H1 (cell line): ENCODE measurements around the gene GP1BB. TPM values are rescaled to one million over a fixed set of nuclear protein-coding genes. Genes with fewer than 3 reads are reported as not detected.
A peak's percentile ranks its signal among the peaks of the same experiment; 100 is the strongest.

Experiments used
- CTCF ChIA-PET: fragments of 300-600 bp; sonication (Branson Sonifier 250); formaldehyde crosslinking; loops from one replicate; lab custom pipeline; 2021; ENCODE audit not compliant: partially characterized antibody; lab: Charles Lee
- POLR2A ChIA-PET: fragments of 300-600 bp; sonication (Branson Sonifier 250); formaldehyde crosslinking; loops from one replicate; lab custom pipeline; 2021; ENCODE audit warnings: inconsistent platforms; ENCODE audit not compliant: partially characterized antibody; lab: Charles Lee
- DNase-seq, 2 experiments: peaks; one replicate each; pipeline versions ENCODE4 v3.0.0 to v3.0.0-alpha.2; 2010 to 2022; ENCODE audit warnings: low spot score in 2 of 2, low read depth in 1 of 2, mixed read lengths in 1 of 2
- FAIRE-seq: peaks from 2 replicates; lab custom pipeline; 2011; peaks lifted over from hg19 to GRCh38; lab: Jason Lieb, UNC
- H2AFZ ChIP-seq: 2 replicates; pipeline ENCODE4 v1.8.1; 2012; ENCODE audit warnings: low read length, inconsistent platforms
- H2AK5ac ChIP-seq: 2 replicates; pipeline ENCODE4 v1.6.1; 2013; ENCODE audit warnings: low read depth, low read length
- H2BK120ac ChIP-seq: replicated peaks from 2 replicates; pipeline ENCODE3; 2013; ENCODE audit warnings: low read depth, low read length, inconsistent platforms
- H2BK12ac ChIP-seq: 2 replicates; pipeline ENCODE4 v1.6.1; 2013; ENCODE audit warnings: low read depth, low read length
- H2BK15ac ChIP-seq: 2 replicates; pipeline ENCODE4 v1.6.1; 2013; ENCODE audit warnings: low read length
- H2BK20ac ChIP-seq: 2 replicates; pipeline ENCODE4 v1.6.1; 2013; ENCODE audit warnings: low read length
- H2BK5ac ChIP-seq: 2 replicates; pipeline ENCODE4 v1.6.1; 2013; ENCODE audit warnings: low read depth, low read length
- H3K14ac ChIP-seq: 2 replicates; pipeline ENCODE4 v1.6.1; 2013; ENCODE audit warnings: inconsistent platforms; ENCODE audit not compliant: insufficient read length
- H3K18ac ChIP-seq: 2 replicates; pipeline ENCODE4 v1.6.1; 2013; ENCODE audit warnings: low read length; ENCODE audit errors: extremely low read depth
- H3K23ac ChIP-seq: 2 replicates; pipeline ENCODE4 v1.6.1; 2013; ENCODE audit warnings: inconsistent platforms; ENCODE audit not compliant: insufficient read length
- H3K23me2 ChIP-seq: 2 replicates; pipeline ENCODE4 v1.6.1; 2013; ENCODE audit warnings: low read depth, low read length
- H3K27ac ChIP-seq: 2 replicates; pipeline ENCODE4 v1.6.1; 2011; ENCODE audit warnings: low read depth, low read length, inconsistent platforms
- H3K27me3 ChIP-seq, 4 experiments: replicated peaks in 1 of 4; 1 replicate in 1 of 4; 2 replicates in 3 of 4; pipeline versions ENCODE4 v1.6.1 to v1.8.1; 2011 to 2013; ENCODE audit warnings: low read length in 3 of 4, mild to moderate bottlenecking in 3 of 4, inconsistent platforms in 2 of 4, mixed read lengths in 2 of 4, moderate library complexity in 1 of 4; ENCODE audit not compliant: control insufficient read depth in 3 of 4, insufficient read depth in 3 of 4; ENCODE audit errors: extremely low read depth in 1 of 4
- H3K36me3 ChIP-seq, 4 experiments: 2 replicates each; pipeline versions ENCODE4 v1.6.1 to v1.8.1; 2011 to 2013; ENCODE audit warnings: mild to moderate bottlenecking in 4 of 4, low read length in 3 of 4, moderate library complexity in 2 of 4, control low read depth in 1 of 4, inconsistent platforms in 1 of 4; ENCODE audit not compliant: insufficient read depth in 4 of 4, control insufficient read depth in 2 of 4
- H3K4ac ChIP-seq: replicated peaks from 2 replicates; pipeline ENCODE3; 2013; ENCODE audit warnings: low read length, low read depth, mixed read lengths, inconsistent platforms; ENCODE audit not compliant: insufficient read length
- H3K4me1 ChIP-seq, 4 experiments: replicated peaks in 1 of 4; 1 replicate in 1 of 4; 2 replicates in 3 of 4; pipeline versions ENCODE4 v1.6.1 to v1.8.1; 2011 to 2013; ENCODE audit warnings: low read length in 3 of 4, inconsistent platforms in 2 of 4, mixed read lengths in 1 of 4; ENCODE audit not compliant: insufficient read depth in 4 of 4, control insufficient read depth in 3 of 4
- H3K4me2 ChIP-seq, 2 experiments: 2 replicates each; pipeline versions ENCODE4 v1.6.1 to v1.8.1; 2011 to 2013; ENCODE audit warnings: low read depth in 2 of 2, low read length in 2 of 2, control low read depth in 1 of 2, inconsistent platforms in 1 of 2, mild to moderate bottlenecking in 1 of 2; ENCODE audit not compliant: insufficient read depth in 1 of 2
- H3K4me3 ChIP-seq, 4 experiments: fragments of 200-600, 300-600 bp in 1 of 4; sonication (generic), shearing (Covaris generic), sonication (Bioruptor Twin) in 1 of 4; 2 replicates each; pipeline versions ENCODE4 v1.5.1 to v1.8.1; 2011 to 2016; ENCODE audit warnings: low read length in 4 of 4, low read depth in 3 of 4, control low read depth in 2 of 4, inconsistent platforms in 2 of 4, mild to moderate bottlenecking in 2 of 4, mixed read lengths in 1 of 4, moderate library complexity in 1 of 4; ENCODE audit not compliant: insufficient read depth in 2 of 4; ENCODE audit errors: extremely low read depth in 1 of 4
- H3K56ac ChIP-seq: replicated peaks from 2 replicates; pipeline ENCODE3; 2013; ENCODE audit warnings: low read depth, mild to moderate bottlenecking, mixed read lengths, low read length, inconsistent platforms; ENCODE audit not compliant: insufficient read length
- H3K79me1 ChIP-seq: 2 replicates; pipeline ENCODE4 v1.6.1; 2013; ENCODE audit warnings: low read depth, low read length, control low read depth
- H3K79me2 ChIP-seq, 2 experiments: 2 replicates each; pipeline versions ENCODE4 v1.6.1 to v1.8.1; 2012 to 2013; ENCODE audit warnings: low read length in 2 of 2, mild to moderate bottlenecking in 2 of 2, inconsistent platforms in 1 of 2; ENCODE audit not compliant: insufficient read depth in 2 of 2, control insufficient read depth in 1 of 2
- H3K9ac ChIP-seq, 4 experiments: replicated peaks in 1 of 4; 1 replicate in 1 of 4; 2 replicates in 3 of 4; pipeline versions ENCODE4 v1.6.1 to v1.8.1; 2011 to 2013; ENCODE audit warnings: low read depth in 3 of 4, low read length in 3 of 4, control low read depth in 2 of 4, mild to moderate bottlenecking in 2 of 4, moderate library complexity in 2 of 4, inconsistent platforms in 1 of 4; ENCODE audit errors: extremely low read depth in 1 of 4
- H3K9me3 ChIP-seq, 2 experiments: 2 replicates each; pipeline versions ENCODE4 v1.6.1 to v1.8.1; 2012 to 2013; ENCODE audit warnings: mild to moderate bottlenecking in 2 of 2, moderate library complexity in 2 of 2, control low read depth in 1 of 2, inconsistent platforms in 1 of 2, low read depth in 1 of 2, low read length in 1 of 2, mixed read lengths in 1 of 2; ENCODE audit not compliant: insufficient read depth in 2 of 2
- H4K20me1 ChIP-seq, 2 experiments: replicated peaks in 1 of 2; 2 replicates each; pipeline versions ENCODE3 to v1.8.1; 2011 to 2013; ENCODE audit warnings: inconsistent platforms in 2 of 2, low read length in 2 of 2, mild to moderate bottlenecking in 1 of 2; ENCODE audit not compliant: insufficient read depth in 2 of 2, control insufficient read depth in 1 of 2
- H4K5ac ChIP-seq: 2 replicates; pipeline ENCODE4 v1.6.1; 2013; ENCODE audit warnings: low read length, low read depth, mixed read lengths, inconsistent platforms; ENCODE audit not compliant: insufficient read length
- H4K8ac ChIP-seq: 2 replicates; pipeline ENCODE4 v1.8.0; 2013; ENCODE audit warnings: mild to moderate bottlenecking, moderate library complexity, low read length, inconsistent platforms; ENCODE audit not compliant: insufficient read depth; ENCODE audit errors: extremely low read depth
- H4K91ac ChIP-seq: replicated peaks from 2 replicates; pipeline ENCODE3; 2013; ENCODE audit warnings: low read length, mixed read lengths, inconsistent platforms; ENCODE audit not compliant: insufficient read length
- ATF3 ChIP-seq: IDR thresholded peaks from 2 replicates; pipeline ENCODE4 v1.6.1; 2011; ENCODE audit warnings: low read depth, mild to moderate bottlenecking, low read length; ENCODE audit not compliant: insufficient read depth
- CBX8 ChIP-seq: fragments of 300-800, 300-1000 bp; sonication (generic); IDR thresholded peaks from 2 replicates; pipeline ENCODE4 v1.7.1; 2016; ENCODE audit warnings: low read depth, low read length, borderline replicate concordance
- CREB1 ChIP-seq: IDR thresholded peaks from 2 replicates; pipeline ENCODE4 v1.6.1; 2012; ENCODE audit warnings: inconsistent platforms
- E2F6 ChIP-seq: IDR thresholded peaks from 2 replicates; pipeline ENCODE4 v1.6.1; 2012; ENCODE audit warnings: inconsistent platforms
- EZH2 ChIP-seq: fragments of 200-600 bp; sonication (generic); IDR thresholded peaks from 2 replicates; pipeline ENCODE4 v1.7.1; 2012; ENCODE audit warnings: low read depth, mild to moderate bottlenecking, moderate library complexity, low read length, inconsistent platforms; ENCODE audit not compliant: severe bottlenecking
- KDM1A ChIP-seq: fragments of 200-600, 300-600 bp; sonication (generic); IDR thresholded peaks from 2 replicates; pipeline ENCODE4 v1.7.1; 2016; ENCODE audit warnings: mild to moderate bottlenecking, low read length, borderline replicate concordance
- RFX5 ChIP-seq: IDR thresholded peaks from 2 replicates; pipeline ENCODE4 v1.6.1; 2011; ENCODE audit warnings: low read depth, low read length, improper control_type of control experiment, borderline replicate concordance
- RNF2 ChIP-seq: fragments of 200-900, 300-1000 bp; sonication (generic); IDR thresholded peaks from 2 replicates; pipeline ENCODE4 v1.7.1; 2016; ENCODE audit warnings: borderline replicate concordance, low read depth, mild to moderate bottlenecking, antibody characterized with exemption, low read length; ENCODE audit not compliant: poor library complexity, severe bottlenecking; ENCODE audit errors: missing control alignments
- SP2 ChIP-seq: IDR thresholded peaks from 2 replicates; pipeline ENCODE4 v1.6.1; 2012; ENCODE audit warnings: mild to moderate bottlenecking, low read length, inconsistent platforms
- TBP ChIP-seq: IDR thresholded peaks from 2 replicates; pipeline ENCODE4 v1.6.1; 2011; ENCODE audit warnings: low read depth, low read length, improper control_type of control experiment
- WGBS, 2 experiments: shearing (Covaris generic) in 1 of 2; methylation state at CpG; one replicate each; pipeline versions ENCODE4 v1.1.6 to v1.1.7; 2013 to 2015; ENCODE audit warnings: low lambda C conversion rate in 2 of 2, mixed read lengths in 2 of 2, inconsistent platforms in 1 of 2, low coverage in 1 of 2, missing lambda C conversion rate in 1 of 2; ENCODE audit not compliant: insufficient replicate concordance in 2 of 2, insufficient coverage in 1 of 2, insufficient read length in 1 of 2; ENCODE audit errors: extremely low coverage in 1 of 2, missing lambda C conversion rate in 1 of 2; 5-methylcytosine and 5-hydroxymethylcytosine counted together
- polyA plus RNA-seq, 7 experiments: library from polyadenylated mRNA; depleted of rRNA in 3 of 7; stranded (reverse) in 5 of 7; unstranded in 2 of 7; fragments of >200 nt in 5 of 7; fragments of 200-250 nt in 2 of 7; gene quantifications; 1 replicate in 5 of 7; 2 replicates in 1 of 7; 4 replicates in 1 of 7; pipeline versions ENCODE4 v1.2.1 to v1.2.3, GENCODE V29; 2011 to 2013; ENCODE audit warnings: missing spikeins in 2 of 7, mixed read lengths in 2 of 7
- total RNA-seq: library from RNA; stranded (reverse); fragmentation: NEBNext Ultra II Directional; extraction: Animal tissue kit (Norgen Biotek cat#: 25700); gene quantifications from 2 replicates; pipeline ENCODE4 v1.2.1, GENCODE V29; 2021

The GP1BB gene
- total and polyA plus RNA-seq, 2 of the 8 experiments (the other 6 are each of a cell fraction or from before 2014, with no cell fraction given) = 0.36 TPM; not detected in 1

- Histone ChIP-seq H3K23ac (no peak overlapping the region), H3K4me3 (peak overlapping the region in 1 of 4 experiments; percentile 23; a peak in 1 of 8 replicates), H2AK5ac (no peak overlapping the region), H4K91ac (no peak overlapping the region), H3K23me2 (no peaks in the 10 kb centered on the region; the same call in 1 of the 2 replicates), H3K9me3 (no peaks in the 10 kb centered on the region), H4K5ac (no peak overlapping the region), H2BK120ac (no peak overlapping the region), H3K18ac (peak overlapping the region; percentile 32; the same call in 1 of the 2 replicates), H4K20me1 (peaks cover 25 to 41% of the 10 kb centered on the region in 2 experiments), H2BK20ac (no peak overlapping the region), H3K27ac (no peak overlapping the region), H3K36me3 (peaks cover 0 to 20% (median 0%) of the 10 kb centered on the region in 4 experiments; a peak in 1 of 8 replicates), H3K56ac (no peak overlapping the region), H4K8ac (no peak overlapping the region), H3K14ac (no peak overlapping the region), H2BK15ac (no peak overlapping the region), H2BK5ac (no peak overlapping the region; the same call in 1 of the 2 replicates), H3K4me2 (peak overlapping the region; percentile 8 to 51; a peak in 3 of 4 replicates), H3K9ac (no peak overlapping the region), H3K4ac (no peak overlapping the region), H3K79me2 (no peaks in the 10 kb centered on the region), H2AFZ (no peak overlapping the region), H3K79me1 (no peaks in the 10 kb centered on the region), H3K27me3 (peaks cover 89 to 97% (median 95%) of the 10 kb centered on the region in 4 experiments), H2BK12ac (0 out of 2 replicates have a peak overlapping the region, but pooled peaks have one; percentile 9), H3K4me1 (peaks cover 0 to 61% (median 35%) of the 10 kb centered on the region in 4 experiments; a peak in 5 of 7 replicates)
- DNase-seq (no peak), FAIRE-seq (no peak)
- ChIA-PET CTCF (interaction anchor here (0.7 to 16.5 kb wide), 6 partner anchors 11 to 151 kb away, joined by 3 to 168 read pairs (median 4); partner anchors contain the start of gene GP1BB), POLR2A (no interaction called here)
- WGBS, 2 experiments = 6% methylated on average over 26 of the region's 43 CpGs; no CpG with 5 or more reads in 1 of the 2 experiments
- TF ChIP-seq EZH2 (peak; percentile 97), RFX5 (no peak), TBP (peak; percentile 25; the same call in 1 of the 2 replicates), CREB1 (no peak), KDM1A (no peak), SP2 (no peak), E2F6 (no peak), CBX8 (0 out of 2 replicates have a peak, but pooled peaks have one; percentile 93), ATF3 (no peak), RNF2 (peak; percentile 100)
Measured at GRCh38 chr22:19759427-19760057, 36.2 kb downstream of the GP1BB start.
